Measurements from ENCODE around the gene ZCCHC14. TPM values are rescaled to one million over a fixed set of nuclear protein-coding genes. Genes with fewer than 3 reads are reported as not detected.

Gene ZCCHC14
- total and polyA plus RNA-seq, 10 donors: 1.6 to 18.3 (median 13.2) TPM

GRCh38 chr16:87457061-87457611 is 35.7 kb downstream of the ZCCHC14 start:
- Histone ChIP-seq H3K27ac (no peak overlapping the region), H3K4me3 (no peak overlapping the region), H3K27me3 (replicated peaks in 1 of 7) (no peaks in the 10 kb centered on the region), H3K9me3 (no peaks in the 10 kb centered on the region), H3K4me1 (peaks cover 4 to 14% (median 7%) of the 10 kb centered on the region in 6 donors), H3K36me3 (peaks cover 0 to 67% (median 17%) of the 10 kb centered on the region in 6 donors)
- TF ChIP-seq, protein P1, sequence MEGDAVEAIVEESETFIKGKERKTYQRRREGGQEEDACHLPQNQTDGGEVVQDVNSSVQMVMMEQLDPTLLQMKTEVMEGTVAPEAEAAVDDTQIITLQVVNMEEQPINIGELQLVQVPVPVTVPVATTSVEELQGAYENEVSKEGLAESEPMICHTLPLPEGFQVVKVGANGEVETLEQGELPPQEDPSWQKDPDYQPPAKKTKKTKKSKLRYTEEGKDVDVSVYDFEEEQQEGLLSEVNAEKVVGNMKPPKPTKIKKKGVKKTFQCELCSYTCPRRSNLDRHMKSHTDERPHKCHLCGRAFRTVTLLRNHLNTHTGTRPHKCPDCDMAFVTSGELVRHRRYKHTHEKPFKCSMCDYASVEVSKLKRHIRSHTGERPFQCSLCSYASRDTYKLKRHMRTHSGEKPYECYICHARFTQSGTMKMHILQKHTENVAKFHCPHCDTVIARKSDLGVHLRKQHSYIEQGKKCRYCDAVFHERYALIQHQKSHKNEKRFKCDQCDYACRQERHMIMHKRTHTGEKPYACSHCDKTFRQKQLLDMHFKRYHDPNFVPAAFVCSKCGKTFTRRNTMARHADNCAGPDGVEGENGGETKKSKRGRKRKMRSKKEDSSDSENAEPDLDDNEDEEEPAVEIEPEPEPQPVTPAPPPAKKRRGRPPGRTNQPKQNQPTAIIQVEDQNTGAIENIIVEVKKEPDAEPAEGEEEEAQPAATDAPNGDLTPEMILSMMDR (IDR thresholded peaks at IDR 0.05 in 8 of 11, conservative IDR thresholded peaks at IDR 0.05 in 3 of 11): no peak
- TF ChIP-seq POLR2A (IDR thresholded peaks at IDR 0.05) (no peak), POLR2AphosphoS5 (IDR thresholded peaks at IDR 0.05) (no peak)
- intact Hi-C loops (cut with DNase I; ENCODE audit: low total_unique reads): no loop called here
- 68 to 90% (median 80%) methylated on average over 4 of the region's 4 CpGs for WGBS, 5 donors
- no peak for DNase-seq

DNA sequence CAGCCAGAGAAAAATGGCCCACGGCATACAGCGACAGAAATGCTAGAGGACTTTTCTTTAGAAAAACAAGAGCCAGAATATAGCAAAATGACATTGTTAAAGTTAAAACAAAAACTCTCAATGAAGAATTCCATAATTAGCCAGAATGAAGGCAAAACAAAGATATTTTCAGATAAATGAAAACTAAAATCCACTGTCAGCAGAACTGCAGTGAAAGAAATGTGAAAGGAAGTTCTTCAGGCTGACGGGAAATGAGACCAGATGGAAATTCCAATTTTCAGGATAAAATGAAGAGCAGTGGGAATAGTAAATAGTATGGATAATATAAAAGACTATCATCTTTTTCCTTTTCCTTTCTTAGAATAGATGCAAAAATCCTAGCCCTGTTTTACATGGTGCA is 38.4 kb downstream of the ZCCHC14 start:
- intact Hi-C loops (cut with DNase I; ENCODE audit: low total_unique reads): no loop called here
- Histone ChIP-seq H3K4me3 (no peak overlapping the region), H3K27ac (no peak overlapping the region), H3K27me3 (replicated peaks in 1 of 7) (no peaks in the 10 kb centered on the region), H3K4me1 (no peaks in the 10 kb centered on the region), H3K36me3 (peaks cover 0 to 67% (median 19%) of the 10 kb centered on the region in 6 donors), H3K9me3 (no peaks in the 10 kb centered on the region)
- no peak for DNase-seq
- WGBS, 5 donors: 93 to 96% (median 94%) methylated on average over 3 of the region's 3 CpGs
- TF ChIP-seq, protein P1 (IDR thresholded peaks at IDR 0.05 in 8 of 11, conservative IDR thresholded peaks at IDR 0.05 in 3 of 11): no peak
- TF ChIP-seq POLR2A (IDR thresholded peaks at IDR 0.05) (no peak), POLR2AphosphoS5 (IDR thresholded peaks at IDR 0.05) (no peak)

DNA sequence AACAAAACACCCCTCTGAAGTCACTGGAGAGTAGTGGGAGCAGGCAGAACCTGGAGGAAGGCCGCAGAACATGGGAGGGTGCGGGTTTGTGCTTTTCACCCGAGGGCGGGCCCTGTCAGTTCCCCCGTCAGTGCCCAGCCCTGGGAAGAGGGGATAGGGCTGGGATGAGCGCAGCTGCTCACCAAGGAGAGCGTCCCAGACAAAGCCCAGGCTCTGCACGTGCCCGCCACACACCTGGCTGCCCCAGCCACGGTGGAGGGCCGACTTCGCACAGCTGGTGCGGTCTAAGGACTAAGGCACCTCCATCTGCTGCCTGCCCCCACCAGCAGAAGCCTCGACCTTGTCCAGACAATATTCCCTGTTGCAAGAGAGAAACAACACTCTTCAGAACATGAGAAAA is 39.5 kb downstream of the ZCCHC14 start:
- TF ChIP-seq POLR2AphosphoS5 (IDR thresholded peaks at IDR 0.05): no peak
- intact Hi-C loops (cut with DNase I; ENCODE audit: low total_unique reads): no loop called here
- no peaks in the 10 kb centered on the region for H3K27me3 ChIP-seq (replicated peaks in 1 of 7)
- H3K27ac ChIP-seq: no peak overlapping the region
- H3K4me1 ChIP-seq: no peaks in the 10 kb centered on the region
- WGBS, 5 donors: 81 to 95% (median 91%) methylated on average over 14 of the region's 14 CpGs
- no peak overlapping the region for H3K4me3 ChIP-seq
- no peaks in the 10 kb centered on the region for H3K9me3 ChIP-seq
- peaks cover 0 to 64% (median 11%) of the 10 kb centered on the region in 6 donors for H3K36me3 ChIP-seq
- no peak for DNase-seq

- H3K27ac ChIP-seq: no peak overlapping the region
- no peak overlapping the region for H3K4me3 ChIP-seq
- no peaks in the 10 kb centered on the region for H3K27me3 ChIP-seq (replicated peaks in 1 of 7)
- H3K36me3 ChIP-seq: peaks cover 0 to 65% (median 7%) of the 10 kb centered on the region in 6 donors
- H3K4me1 ChIP-seq: no peaks in the 10 kb centered on the region
- intact Hi-C loops (cut with DNase I; ENCODE audit: low total_unique reads): no loop called here
- TF ChIP-seq POLR2A (IDR thresholded peaks at IDR 0.05) (no peak), POLR2AphosphoS5 (IDR thresholded peaks at IDR 0.05) (no peak)
- TF ChIP-seq, protein P1 (IDR thresholded peaks at IDR 0.05 in 8 of 11, conservative IDR thresholded peaks at IDR 0.05 in 3 of 11): no peak
- DNase-seq: no peak
- WGBS, 5 donors: 93 to 95% (median 95%) methylated on average over 17 to 18 of the region's 18 CpGs
- H3K9me3 ChIP-seq: no peaks in the 10 kb centered on the region
These were observed 41.1 kb downstream of the ZCCHC14 start for GRCh38 chr16:87451563-87452210.

Data from spleen (tissue), 11 donors.